PC-9 (cell line): ENCODE measurements around the gene SCP2D1. TPM values are rescaled to one million over a fixed set of nuclear protein-coding genes. Genes with fewer than 3 reads are reported as not detected.

ENCODE experiments used
- BruUV-seq: library from RNA; stranded (reverse); fragments of 400-500 nt; replicated peaks from 2 replicates; lab custom pipeline; 2021; lab: Mats Ljungman, UMichigan
- CTCF ChIA-PET: fragments of 300-600 bp; sonication (Branson Sonifier 250); formaldehyde crosslinking; loops from one replicate; lab custom pipeline; 2022; ENCODE audit warnings: antibody characterized with exemption; lab: Charles Lee
- POLR2A ChIA-PET: fragments of 300-600 bp; sonication (Branson Sonifier 250); formaldehyde crosslinking; loops from one replicate; lab custom pipeline; 2022; ENCODE audit warnings: antibody characterized with exemption; ENCODE audit not compliant: unreplicated experiment; lab: Charles Lee
- DNase-seq, 2 experiments: peaks; one replicate each; pipeline versions ENCODE4 v3.0.0 to v3.0.0-alpha.2; 2015 to 2022; ENCODE audit warnings: mixed read lengths in 1 of 2
- H2AFZ ChIP-seq: fragments of 200-600 bp; sonication (generic); 2 replicates; pipeline ENCODE4 v1.8.1; 2017; ENCODE audit warnings: antibody characterized with exemption
- H3F3A ChIP-seq: fragments of 200-600 bp; sonication (generic); 2 replicates; pipeline ENCODE4 v1.8.1; 2017; ENCODE audit warnings: antibody characterized with exemption, mild to moderate bottlenecking, low read depth; ENCODE audit not compliant: insufficient read depth
- H3K27ac ChIP-seq: fragments of 200-600 bp; sonication (generic); 2 replicates; pipeline ENCODE4 v1.6.1; 2016; ENCODE audit warnings: mixed run types
- H3K27me3 ChIP-seq: fragments of 200-600 bp; sonication (generic); 2 replicates; pipeline ENCODE4 v1.6.1; 2016; ENCODE audit warnings: low read depth, mixed run types; ENCODE audit not compliant: insufficient read depth
- H3K36me3 ChIP-seq: fragments of 200-600 bp; sonication (generic); 2 replicates; pipeline ENCODE4 v1.6.1; 2016; ENCODE audit warnings: low read depth, mixed run types
- H3K4me1 ChIP-seq: fragments of 200-600 bp; sonication (generic); replicated peaks from 2 replicates; pipeline ENCODE4 v1.6.1; 2016; ENCODE audit warnings: mixed run types; ENCODE audit not compliant: insufficient read depth
- H3K4me2 ChIP-seq: fragments of 200-600 bp; sonication (generic); 2 replicates; pipeline ENCODE4 v1.6.1; 2017; ENCODE audit warnings: mixed run types
- H3K4me3 ChIP-seq: fragments of 200-600 bp; sonication (generic); 2 replicates; pipeline ENCODE4 v1.6.1; 2016; ENCODE audit warnings: mixed run types
- H3K79me2 ChIP-seq: fragments of 200-600 bp; sonication (generic); 2 replicates; pipeline ENCODE4 v1.6.1; 2017; ENCODE audit warnings: low read depth, mixed run types
- H3K9me2 ChIP-seq: fragments of 200-600 bp; sonication (generic); 2 replicates; pipeline ENCODE4 v1.8.1; 2017; ENCODE audit warnings: mild to moderate bottlenecking; ENCODE audit not compliant: insufficient read depth
- H3K9me3 ChIP-seq: fragments of 200-600 bp; sonication (generic); 2 replicates; pipeline ENCODE4 v1.8.1; 2016; ENCODE audit warnings: low read depth; ENCODE audit not compliant: insufficient read depth
- H4K20me1 ChIP-seq: fragments of 200-600 bp; sonication (generic); 2 replicates; pipeline ENCODE4 v1.8.1; 2017; ENCODE audit not compliant: insufficient read depth
- CTCF ChIP-seq: fragments of 200-600 bp; sonication (generic); conservative IDR thresholded peaks from 2 replicates; pipeline ENCODE4 v1.6.1; 2017; ENCODE audit warnings: mixed run types, antibody characterized with exemption, mild to moderate bottlenecking, moderate library complexity
- EZH2 ChIP-seq: fragments of 200-600 bp; sonication (generic); IDR thresholded peaks from 2 replicates; pipeline ENCODE4 v1.8.0; 2017; ENCODE audit warnings: antibody characterized with exemption, low read depth
- intact Hi-C: fragments of 100-400 bp; cut with micrococcal nuclease; formaldehyde crosslinking; loops from one replicate; pipeline ENCODE4 v1.10.0; 2022; ENCODE audit not compliant: unreplicated experiment
- total RNA-seq: library from RNA; stranded (reverse); gene quantifications from 2 replicates; pipeline ENCODE4 v1.2.3, GENCODE V29; 2021

Gene SCP2D1
- total RNA-seq, 1 experiment from 2014 or later: not detected

- TF ChIP-seq CTCF: no peak
- no peak for TF ChIP-seq EZH2
- no peaks in the 10 kb centered on the region for H3K9me2 ChIP-seq
- H3K79me2 ChIP-seq: no peaks in the 10 kb centered on the region
- ChIA-PET CTCF (no interaction called here), POLR2A (no interaction called here)
- H3K4me3 ChIP-seq: no peak overlapping the region
- no peaks in the 10 kb centered on the region for H3F3A ChIP-seq
- no peaks in the 10 kb centered on the region for H3K9me3 ChIP-seq
- intact Hi-C loops: no loop called here
- H3K4me1 ChIP-seq: no peaks in the 10 kb centered on the region
- BruUV-seq: no TSS peak
- DNase-seq: no peak
- no peaks in the 10 kb centered on the region for H3K36me3 ChIP-seq
- H3K27ac ChIP-seq: no peak overlapping the region
- no peak overlapping the region for H3K4me2 ChIP-seq
- H2AFZ ChIP-seq: no peak overlapping the region
- H3K27me3 ChIP-seq: no peaks in the 10 kb centered on the region
- H4K20me1 ChIP-seq: no peaks in the 10 kb centered on the region
Measured at GRCh38 chr20:18801516-18801915, 12.1 kb upstream of the SCP2D1 start.

GRCh38 chr20:18802012-18802634 is 11.5 kb upstream of the SCP2D1 start:
- no peaks in the 10 kb centered on the region for H4K20me1 ChIP-seq
- no peaks in the 10 kb centered on the region for H3K36me3 ChIP-seq
- H3K9me3 ChIP-seq: no peaks in the 10 kb centered on the region
- no peak overlapping the region for H3K4me2 ChIP-seq
- H3K79me2 ChIP-seq: no peaks in the 10 kb centered on the region
- H3K9me2 ChIP-seq: no peaks in the 10 kb centered on the region
- no peak overlapping the region for H3K27ac ChIP-seq
- H3K4me3 ChIP-seq: no peak overlapping the region
- ChIA-PET CTCF (no interaction called here), POLR2A (no interaction called here)
- TF ChIP-seq EZH2 (no peak), CTCF (no peak)
- no peak overlapping the region for H2AFZ ChIP-seq
- intact Hi-C loops: no loop called here
- no peaks in the 10 kb centered on the region for H3F3A ChIP-seq
- no TSS peak for BruUV-seq
- H3K4me1 ChIP-seq: no peaks in the 10 kb centered on the region
- DNase-seq: no peak
- H3K27me3 ChIP-seq: no peaks in the 10 kb centered on the region

- no peak overlapping the region for H2AFZ ChIP-seq
- no peaks in the 10 kb centered on the region for H3F3A ChIP-seq
- BruUV-seq: no TSS peak
- no peak overlapping the region for H3K4me2 ChIP-seq
- POLR2A ChIA-PET: no interaction called here
- H3K27me3 ChIP-seq: no peaks in the 10 kb centered on the region
- H3K36me3 ChIP-seq: no peaks in the 10 kb centered on the region
- no peak overlapping the region for H3K27ac ChIP-seq
- no peaks in the 10 kb centered on the region for H3K9me2 ChIP-seq
- TF ChIP-seq CTCF (no peak), EZH2 (no peak)
- intact Hi-C loops: no loop called here
- no peak overlapping the region for H3K4me3 ChIP-seq
- no peaks in the 10 kb centered on the region for H3K4me1 ChIP-seq
- no peaks in the 10 kb centered on the region for H3K9me3 ChIP-seq
- CTCF ChIA-PET: no interaction called here
- H4K20me1 ChIP-seq: no peaks in the 10 kb centered on the region
- no peak for DNase-seq
- H3K79me2 ChIP-seq: no peaks in the 10 kb centered on the region
Measured at GRCh38 chr20:18805881-18806280, 7.7 kb upstream of the SCP2D1 start.
